KMS-11 (cell line): Measurements from ENCODE around the gene IMMP2L.

Experiments used
- H2AFZ ChIP-seq: fragments of 200-600 bp; sonication (generic); 2 replicates; pipeline ENCODE4 v1.6.1; 2016; ENCODE audit warnings: antibody characterized with exemption, mixed run types, low read depth
- H3K27ac ChIP-seq: fragments of 200-600 bp; sonication (generic); 2 replicates; pipeline ENCODE4 v1.6.1; 2016; ENCODE audit warnings: mild to moderate bottlenecking, mixed run types
- H3K27me3 ChIP-seq: fragments of 200-600 bp; sonication (generic); 2 replicates; pipeline ENCODE4 v1.6.1; 2017; ENCODE audit warnings: mild to moderate bottlenecking, low read depth, mixed run types, moderate library complexity; ENCODE audit not compliant: insufficient read depth
- H3K36me3 ChIP-seq: fragments of 200-600 bp; sonication (generic); 2 replicates; pipeline ENCODE4 v1.6.1; 2017; ENCODE audit warnings: mild to moderate bottlenecking, mixed run types; ENCODE audit not compliant: insufficient read depth
- H3K4me1 ChIP-seq: fragments of 200-600 bp; sonication (generic); 2 replicates; pipeline ENCODE4 v1.6.1; 2016; ENCODE audit warnings: mild to moderate bottlenecking, low read depth, mixed run types; ENCODE audit not compliant: poor library complexity, severe bottlenecking
- H3K4me2 ChIP-seq: fragments of 200-600 bp; sonication (generic); 2 replicates; pipeline ENCODE4 v1.7.0; 2016; ENCODE audit warnings: mild to moderate bottlenecking, mixed run types
- H3K4me3 ChIP-seq: fragments of 200-600 bp; sonication (generic); IDR thresholded peaks from 2 replicates; pipeline ENCODE4 v1.6.1; 2017; ENCODE audit warnings: low read depth, low read length, mixed read lengths; ENCODE audit not compliant: insufficient read depth
- H3K79me2 ChIP-seq: fragments of 200-600 bp; sonication (generic); 2 replicates; pipeline ENCODE4 v1.6.1; 2016; ENCODE audit warnings: low read depth, mixed run types; ENCODE audit not compliant: insufficient read depth
- H3K9ac ChIP-seq: fragments of 200-600 bp; sonication (generic); 2 replicates; pipeline ENCODE4 v1.6.1; 2016; ENCODE audit warnings: mild to moderate bottlenecking, mixed run types
- H4K20me1 ChIP-seq: fragments of 200-600 bp; sonication (generic); 2 replicates; pipeline ENCODE4 v1.6.1; 2016; ENCODE audit warnings: mild to moderate bottlenecking, mixed run types; ENCODE audit not compliant: insufficient read depth
- TF ChIP-seq, protein P1 (sequence below): fragments of 200-600 bp; sonication (generic); conservative IDR thresholded peaks from 2 replicates; pipeline ENCODE4 v1.6.1; 2017; ENCODE audit warnings: low read depth, mild to moderate bottlenecking, antibody characterized with exemption, low read length, moderate library complexity, mixed read lengths

Gene IMMP2L

DNA sequence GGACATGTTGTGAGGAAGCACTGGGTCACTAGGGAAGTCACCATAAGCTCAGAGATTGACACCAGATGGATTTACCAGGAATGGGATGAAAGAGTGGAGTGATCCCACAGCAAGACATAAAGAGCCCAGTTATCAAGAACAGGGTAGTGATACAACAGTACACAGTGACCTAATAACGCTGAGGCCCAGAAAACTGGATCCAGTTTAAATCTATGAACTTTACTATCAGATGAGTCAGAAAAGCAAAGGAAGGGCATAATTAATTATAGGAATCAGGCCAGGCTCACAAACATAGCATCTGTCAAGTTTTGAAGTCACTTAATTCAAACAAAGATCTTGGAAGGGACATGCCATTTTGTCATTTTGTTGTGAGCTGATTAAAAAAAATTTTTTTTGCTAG lies 397.9 kb downstream of the IMMP2L start:
- no peak overlapping the region for H3K27ac ChIP-seq
- no peaks in the 10 kb centered on the region for H3K4me1 ChIP-seq
- TF ChIP-seq, protein P1, sequence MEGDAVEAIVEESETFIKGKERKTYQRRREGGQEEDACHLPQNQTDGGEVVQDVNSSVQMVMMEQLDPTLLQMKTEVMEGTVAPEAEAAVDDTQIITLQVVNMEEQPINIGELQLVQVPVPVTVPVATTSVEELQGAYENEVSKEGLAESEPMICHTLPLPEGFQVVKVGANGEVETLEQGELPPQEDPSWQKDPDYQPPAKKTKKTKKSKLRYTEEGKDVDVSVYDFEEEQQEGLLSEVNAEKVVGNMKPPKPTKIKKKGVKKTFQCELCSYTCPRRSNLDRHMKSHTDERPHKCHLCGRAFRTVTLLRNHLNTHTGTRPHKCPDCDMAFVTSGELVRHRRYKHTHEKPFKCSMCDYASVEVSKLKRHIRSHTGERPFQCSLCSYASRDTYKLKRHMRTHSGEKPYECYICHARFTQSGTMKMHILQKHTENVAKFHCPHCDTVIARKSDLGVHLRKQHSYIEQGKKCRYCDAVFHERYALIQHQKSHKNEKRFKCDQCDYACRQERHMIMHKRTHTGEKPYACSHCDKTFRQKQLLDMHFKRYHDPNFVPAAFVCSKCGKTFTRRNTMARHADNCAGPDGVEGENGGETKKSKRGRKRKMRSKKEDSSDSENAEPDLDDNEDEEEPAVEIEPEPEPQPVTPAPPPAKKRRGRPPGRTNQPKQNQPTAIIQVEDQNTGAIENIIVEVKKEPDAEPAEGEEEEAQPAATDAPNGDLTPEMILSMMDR = no peak
- no peak overlapping the region for H3K4me3 ChIP-seq
- no peak overlapping the region for H2AFZ ChIP-seq
- H3K27me3 ChIP-seq = no peaks in the 10 kb centered on the region
- H4K20me1 ChIP-seq = no peaks in the 10 kb centered on the region
- no peaks in the 10 kb centered on the region for H3K79me2 ChIP-seq
- no peaks in the 10 kb centered on the region for H3K36me3 ChIP-seq
- no peak overlapping the region for H3K4me2 ChIP-seq
- H3K9ac ChIP-seq = no peak overlapping the region

DNA sequence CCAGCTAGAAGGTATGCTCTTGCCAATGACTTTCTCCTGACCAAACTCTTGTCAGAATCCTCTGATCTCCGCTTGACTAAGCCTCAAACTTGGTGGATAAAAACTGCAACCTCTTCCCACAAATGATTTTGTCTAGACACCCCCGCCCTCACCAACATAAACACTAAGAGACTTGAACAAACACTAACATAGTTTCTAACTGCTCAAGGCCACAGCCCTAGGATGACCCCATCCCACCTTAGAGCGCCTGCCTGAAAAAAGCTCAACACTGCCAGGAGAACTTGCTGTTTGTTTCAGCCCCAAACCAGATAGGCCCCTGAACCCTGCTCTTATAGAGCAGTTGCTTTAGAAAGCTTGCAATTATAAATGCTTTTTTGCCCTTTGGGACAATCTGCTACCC lies 399.6 kb downstream of the IMMP2L start:
- no peak overlapping the region for H2AFZ ChIP-seq
- H3K27me3 ChIP-seq = no peaks in the 10 kb centered on the region
- H3K4me3 ChIP-seq = no peak overlapping the region
- H3K4me1 ChIP-seq = no peaks in the 10 kb centered on the region
- no peaks in the 10 kb centered on the region for H3K36me3 ChIP-seq
- H3K27ac ChIP-seq = no peak overlapping the region
- no peak overlapping the region for H3K4me2 ChIP-seq
- H3K9ac ChIP-seq = no peak overlapping the region
- H4K20me1 ChIP-seq = no peaks in the 10 kb centered on the region
- no peaks in the 10 kb centered on the region for H3K79me2 ChIP-seq
- TF ChIP-seq, protein P1 = no peak

DNA sequence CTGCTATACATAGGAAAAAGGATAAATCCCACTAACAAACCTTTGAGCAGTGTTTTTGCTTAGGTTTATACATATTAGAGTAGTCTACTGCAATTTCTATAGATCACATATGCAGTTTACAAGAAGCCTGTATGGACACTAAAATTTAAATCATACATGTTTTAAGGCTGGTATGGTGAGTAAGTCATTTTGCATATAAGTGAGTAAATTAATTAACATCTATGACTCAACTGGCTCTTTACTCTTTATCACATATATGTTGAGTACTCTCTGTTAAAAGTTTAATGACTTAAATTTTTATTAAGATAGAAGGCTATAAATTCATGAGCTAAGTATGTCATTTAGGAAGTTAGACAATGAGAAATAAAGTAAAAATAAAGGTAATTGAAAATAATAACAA lies 402.0 kb downstream of the IMMP2L start:
- TF ChIP-seq, protein P1 = no peak
- no peak overlapping the region for H3K27ac ChIP-seq
- H3K36me3 ChIP-seq = no peaks in the 10 kb centered on the region
- H3K4me2 ChIP-seq = no peak overlapping the region
- no peaks in the 10 kb centered on the region for H3K4me1 ChIP-seq
- no peak overlapping the region for H2AFZ ChIP-seq
- no peak overlapping the region for H3K9ac ChIP-seq
- H4K20me1 ChIP-seq = no peaks in the 10 kb centered on the region
- no peaks in the 10 kb centered on the region for H3K79me2 ChIP-seq
- H3K27me3 ChIP-seq = no peaks in the 10 kb centered on the region
- H3K4me3 ChIP-seq = no peak overlapping the region

DNA sequence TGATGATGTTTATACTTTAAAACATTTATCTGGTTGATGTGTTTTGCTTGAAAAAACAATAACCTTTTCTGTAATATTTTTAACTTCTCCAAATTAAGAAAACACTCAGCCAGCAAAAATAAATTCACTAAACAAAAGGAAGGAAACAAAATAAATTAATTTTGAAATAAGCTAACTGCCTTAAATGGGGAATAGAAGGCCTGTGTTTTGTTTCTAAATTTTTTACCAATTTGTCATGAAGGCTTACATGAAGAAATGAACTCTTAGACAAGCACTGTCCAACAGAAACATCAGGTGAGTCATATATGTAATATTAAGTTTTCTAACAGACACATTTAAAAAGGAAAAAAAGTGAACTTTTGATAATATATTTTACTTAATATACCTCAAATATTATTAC lies 402.9 kb downstream of the IMMP2L start:
- Histone ChIP-seq H2AFZ (no peak overlapping the region), H3K4me2 (no peak overlapping the region), H3K4me1 (no peaks in the 10 kb centered on the region), H3K79me2 (no peaks in the 10 kb centered on the region), H3K27me3 (no peaks in the 10 kb centered on the region), H3K27ac (no peak overlapping the region), H3K36me3 (no peaks in the 10 kb centered on the region), H3K4me3 (no peak overlapping the region), H4K20me1 (no peaks in the 10 kb centered on the region), H3K9ac (no peak overlapping the region)
- TF ChIP-seq, protein P1 = no peak
